Measurements from ENCODE around the gene DCUN1D4.

DCUN1D4 gene

DNA sequence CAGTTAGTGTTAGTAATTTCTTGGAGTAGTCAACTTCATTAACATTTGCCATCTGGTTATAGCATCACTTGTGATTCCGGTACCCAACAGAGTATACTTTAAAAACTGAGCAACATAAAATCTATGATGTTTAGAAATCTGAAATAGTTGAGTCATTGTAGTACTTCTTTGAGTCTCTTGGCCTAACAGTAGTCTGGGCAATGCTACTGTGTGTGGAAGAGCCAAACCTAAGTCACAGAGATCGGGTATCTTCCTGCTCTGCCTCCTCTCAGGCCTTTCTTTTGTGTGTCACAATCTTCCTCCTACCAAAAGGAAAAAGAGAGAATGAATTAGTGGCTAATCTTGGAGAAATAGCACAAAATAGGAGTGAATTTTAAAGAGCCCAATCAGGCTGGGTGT lies 25.5 kb downstream of the DCUN1D4 start:
- Histone ChIP-seq H3K4me3 (ENCODE audit: low read length in 2 of 2) (no peak overlapping the region), H3K36me3 (ENCODE audit: control insufficient read depth in 2 of 2, insufficient read depth in 2 of 2, low read length in 2 of 2) (peaks cover 35 to 41% of the 10 kb centered on the region in 2 donors), H3K27ac (ENCODE audit: low read depth in 2 of 2, low read length in 2 of 2) (no peak overlapping the region), H3K9me3 (ENCODE audit: control insufficient read depth in 2 of 2, low read length in 2 of 2) (no peaks in the 10 kb centered on the region), H3K9ac (ENCODE audit: low read depth in 1 of 2, low read length in 2 of 2) (no peak overlapping the region), H3K4me1 (ENCODE audit: control insufficient read depth in 2 of 2, insufficient read depth in 2 of 2, low read length in 2 of 2) (peaks cover 0 to 3% of the 10 kb centered on the region in 2 donors), H3K27me3 (ENCODE audit: control insufficient read depth in 2 of 2, insufficient read depth in 2 of 2, low read length in 2 of 2) (no peaks in the 10 kb centered on the region)

- Histone ChIP-seq H3K27ac (ENCODE audit: low read depth in 2 of 2, low read length in 2 of 2) (no peak overlapping the region), H3K36me3 (ENCODE audit: control insufficient read depth in 2 of 2, insufficient read depth in 2 of 2, low read length in 2 of 2) (peaks cover 35 to 50% of the 10 kb centered on the region in 2 donors), H3K4me3 (ENCODE audit: low read length in 2 of 2) (no peak overlapping the region), H3K4me1 (ENCODE audit: control insufficient read depth in 2 of 2, insufficient read depth in 2 of 2, low read length in 2 of 2) (peaks cover 0 to 3% of the 10 kb centered on the region in 2 donors), H3K9ac (ENCODE audit: low read depth in 1 of 2, low read length in 2 of 2) (no peak overlapping the region), H3K27me3 (ENCODE audit: control insufficient read depth in 2 of 2, insufficient read depth in 2 of 2, low read length in 2 of 2) (no peaks in the 10 kb centered on the region), H3K9me3 (ENCODE audit: control insufficient read depth in 2 of 2, low read length in 2 of 2) (no peaks in the 10 kb centered on the region)
Observed at GRCh38 chr4:51870441-51871188, 27.7 kb downstream of the DCUN1D4 start.

DNA sequence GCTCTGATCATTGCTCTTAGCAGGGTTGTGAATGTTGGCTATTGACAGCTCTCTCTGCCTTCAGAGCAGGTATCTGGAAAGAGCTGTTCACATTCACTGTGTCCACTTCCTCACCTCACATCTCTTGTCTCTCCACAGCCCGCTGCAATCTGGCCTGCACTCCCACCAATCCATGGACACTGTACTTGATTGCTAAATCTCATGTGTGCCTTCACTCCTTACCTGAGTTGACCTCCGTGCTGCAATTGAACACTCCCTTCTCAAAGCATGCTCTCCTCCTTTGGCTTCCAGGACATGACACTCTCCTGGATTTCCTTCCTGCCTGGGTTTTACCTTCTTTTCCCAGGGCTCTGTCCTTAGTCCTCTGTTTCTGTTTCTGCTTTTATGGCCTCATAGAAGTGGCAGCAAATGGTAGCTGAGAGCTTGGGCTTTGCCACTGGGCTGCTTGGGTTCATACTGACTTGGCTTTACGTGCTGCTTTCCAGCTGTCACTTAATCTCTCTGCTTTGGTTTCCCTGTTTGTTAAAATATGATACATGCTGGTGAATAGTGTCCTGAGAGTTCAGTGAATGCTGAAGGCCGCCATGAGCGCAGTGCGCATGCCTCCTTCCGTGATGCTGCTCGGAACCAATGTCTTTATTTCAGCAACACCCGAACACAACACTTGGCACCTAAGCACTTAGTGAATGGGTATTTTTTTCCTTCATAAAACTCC lies 29.5 kb downstream of the DCUN1D4 start:
- H3K9me3 ChIP-seq (ENCODE audit: control insufficient read depth in 2 of 2, low read length in 2 of 2), result no peaks in the 10 kb centered on the region
- H3K4me1 ChIP-seq (ENCODE audit: control insufficient read depth in 2 of 2, insufficient read depth in 2 of 2, low read length in 2 of 2), result no peaks in the 10 kb centered on the region
- H3K27me3 ChIP-seq (ENCODE audit: control insufficient read depth in 2 of 2, insufficient read depth in 2 of 2, low read length in 2 of 2), result no peaks in the 10 kb centered on the region
- H3K4me3 ChIP-seq (ENCODE audit: low read length in 2 of 2), result no peak overlapping the region
- H3K9ac ChIP-seq (ENCODE audit: low read depth in 1 of 2, low read length in 2 of 2), result no peak overlapping the region
- H3K36me3 ChIP-seq (ENCODE audit: control insufficient read depth in 2 of 2, insufficient read depth in 2 of 2, low read length in 2 of 2), result peaks cover 28 to 38% of the 10 kb centered on the region in 2 donors
- no peak overlapping the region for H3K27ac ChIP-seq (ENCODE audit: low read depth in 2 of 2, low read length in 2 of 2)

- H3K9ac ChIP-seq (ENCODE audit: low read depth in 1 of 2, low read length in 2 of 2), result no peak overlapping the region
- no peak overlapping the region for H3K4me3 ChIP-seq (ENCODE audit: low read length in 2 of 2)
- no peaks in the 10 kb centered on the region for H3K4me1 ChIP-seq (ENCODE audit: control insufficient read depth in 2 of 2, insufficient read depth in 2 of 2, low read length in 2 of 2)
- peaks cover 28 to 31% of the 10 kb centered on the region in 2 donors for H3K36me3 ChIP-seq (ENCODE audit: control insufficient read depth in 2 of 2, insufficient read depth in 2 of 2, low read length in 2 of 2)
- no peaks in the 10 kb centered on the region for H3K9me3 ChIP-seq (ENCODE audit: control insufficient read depth in 2 of 2, low read length in 2 of 2)
- no peak overlapping the region for H3K27ac ChIP-seq (ENCODE audit: low read depth in 2 of 2, low read length in 2 of 2)
- no peaks in the 10 kb centered on the region for H3K27me3 ChIP-seq (ENCODE audit: control insufficient read depth in 2 of 2, insufficient read depth in 2 of 2, low read length in 2 of 2)
Observed at GRCh38 chr4:51874551-51874950, 31.6 kb downstream of the DCUN1D4 start.

- H3K27ac ChIP-seq (ENCODE audit: low read depth in 2 of 2, low read length in 2 of 2), result no peak overlapping the region
- no peak overlapping the region for H3K9ac ChIP-seq (ENCODE audit: low read depth in 1 of 2, low read length in 2 of 2)
- H3K36me3 ChIP-seq (ENCODE audit: control insufficient read depth in 2 of 2, insufficient read depth in 2 of 2, low read length in 2 of 2), result peaks cover 19 to 24% of the 10 kb centered on the region in 2 donors
- no peak overlapping the region for H3K4me3 ChIP-seq (ENCODE audit: low read length in 2 of 2)
- no peaks in the 10 kb centered on the region for H3K27me3 ChIP-seq (ENCODE audit: control insufficient read depth in 2 of 2, insufficient read depth in 2 of 2, low read length in 2 of 2)
- no peaks in the 10 kb centered on the region for H3K4me1 ChIP-seq (ENCODE audit: control insufficient read depth in 2 of 2, insufficient read depth in 2 of 2, low read length in 2 of 2)
- H3K9me3 ChIP-seq (ENCODE audit: control insufficient read depth in 2 of 2, low read length in 2 of 2), result no peaks in the 10 kb centered on the region
Observed at GRCh38 chr4:51878431-51878830, 35.5 kb downstream of the DCUN1D4 start.

DNA sequence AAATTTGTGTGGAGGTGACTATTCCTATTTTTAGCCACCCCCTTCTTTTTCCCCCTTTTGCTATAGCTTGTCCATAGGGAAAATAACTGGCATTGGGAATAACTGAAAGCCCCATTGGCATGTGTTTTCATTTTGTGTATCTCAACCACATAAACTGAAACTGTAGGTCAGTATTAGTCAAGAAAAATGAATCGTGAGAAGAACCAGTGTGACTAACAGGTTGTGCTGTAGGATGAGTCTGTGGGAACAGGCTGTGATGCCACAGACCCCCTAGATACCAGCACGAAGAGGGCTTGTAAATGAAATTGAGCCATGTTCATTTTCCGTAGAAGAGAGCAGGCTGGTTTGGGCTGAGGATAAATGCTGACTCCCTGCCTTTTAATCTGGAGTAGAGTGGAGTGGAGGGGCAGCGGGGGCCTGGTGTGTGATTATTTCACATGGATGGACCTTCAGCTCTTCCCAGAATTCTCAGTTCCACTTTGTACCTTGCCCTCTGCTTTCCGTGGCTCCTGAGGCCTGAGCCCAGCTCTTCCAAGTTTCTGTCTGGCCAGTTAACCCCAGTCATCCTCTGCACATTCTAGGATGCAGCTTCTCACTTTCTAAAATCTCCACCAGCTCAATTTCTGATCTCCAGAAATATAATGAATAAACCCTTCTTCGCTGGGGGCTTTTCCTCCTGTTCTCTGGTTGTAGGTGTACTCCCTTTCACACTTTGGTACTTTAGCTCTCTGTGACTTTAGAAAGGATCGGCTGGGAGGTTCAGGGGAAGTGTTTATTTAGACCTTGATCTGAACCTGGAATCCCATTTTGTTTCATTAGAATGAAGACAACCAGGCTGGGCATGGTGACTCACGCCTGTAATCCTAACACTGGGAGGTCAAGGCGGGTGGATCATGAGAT lies 37.3 kb downstream of the DCUN1D4 start:
- H3K27me3 ChIP-seq (ENCODE audit: control insufficient read depth in 2 of 2, insufficient read depth in 2 of 2, low read length in 2 of 2), result no peaks in the 10 kb centered on the region
- H3K4me3 ChIP-seq (ENCODE audit: low read length in 2 of 2), result no peak overlapping the region
- no peaks in the 10 kb centered on the region for H3K4me1 ChIP-seq (ENCODE audit: control insufficient read depth in 2 of 2, insufficient read depth in 2 of 2, low read length in 2 of 2)
- H3K27ac ChIP-seq (ENCODE audit: low read depth in 2 of 2, low read length in 2 of 2), result no peak overlapping the region
- H3K36me3 ChIP-seq (ENCODE audit: control insufficient read depth in 2 of 2, insufficient read depth in 2 of 2, low read length in 2 of 2), result peaks cover 9 to 16% of the 10 kb centered on the region in 2 donors
- no peaks in the 10 kb centered on the region for H3K9me3 ChIP-seq (ENCODE audit: control insufficient read depth in 2 of 2, low read length in 2 of 2)
- H3K9ac ChIP-seq (ENCODE audit: low read depth in 1 of 2, low read length in 2 of 2), result no peak overlapping the region

DNA sequence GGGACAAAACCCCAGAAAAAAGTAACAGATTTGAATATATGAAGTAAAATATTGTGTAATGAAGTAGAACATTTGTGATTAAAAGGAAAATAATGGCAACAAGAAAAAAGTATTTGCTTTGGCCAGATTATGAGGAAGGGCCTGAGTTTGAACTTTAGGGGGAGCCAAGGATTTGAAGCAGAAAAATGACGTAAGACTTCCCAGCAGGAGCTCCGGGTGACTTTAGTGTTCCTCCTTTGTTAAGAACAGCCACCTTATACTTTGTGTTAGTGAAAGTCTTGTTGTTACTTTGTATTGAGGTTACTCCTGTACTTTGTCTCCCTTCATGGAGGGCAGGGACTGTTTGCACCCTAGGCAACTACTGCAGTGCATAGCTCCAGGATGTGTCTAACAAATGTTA lies 41.1 kb downstream of the DCUN1D4 start:
- H3K36me3 ChIP-seq (ENCODE audit: control insufficient read depth in 2 of 2, insufficient read depth in 2 of 2, low read length in 2 of 2), result peaks cover 15 to 18% of the 10 kb centered on the region in 2 donors
- no peaks in the 10 kb centered on the region for H3K27me3 ChIP-seq (ENCODE audit: control insufficient read depth in 2 of 2, insufficient read depth in 2 of 2, low read length in 2 of 2)
- H3K27ac ChIP-seq (ENCODE audit: low read depth in 2 of 2, low read length in 2 of 2), result no peak overlapping the region
- H3K9me3 ChIP-seq (ENCODE audit: control insufficient read depth in 2 of 2, low read length in 2 of 2), result no peaks in the 10 kb centered on the region
- no peaks in the 10 kb centered on the region for H3K4me1 ChIP-seq (ENCODE audit: control insufficient read depth in 2 of 2, insufficient read depth in 2 of 2, low read length in 2 of 2)
- H3K4me3 ChIP-seq (ENCODE audit: low read length in 2 of 2), result no peak overlapping the region
- no peak overlapping the region for H3K9ac ChIP-seq (ENCODE audit: low read depth in 1 of 2, low read length in 2 of 2)

DNA sequence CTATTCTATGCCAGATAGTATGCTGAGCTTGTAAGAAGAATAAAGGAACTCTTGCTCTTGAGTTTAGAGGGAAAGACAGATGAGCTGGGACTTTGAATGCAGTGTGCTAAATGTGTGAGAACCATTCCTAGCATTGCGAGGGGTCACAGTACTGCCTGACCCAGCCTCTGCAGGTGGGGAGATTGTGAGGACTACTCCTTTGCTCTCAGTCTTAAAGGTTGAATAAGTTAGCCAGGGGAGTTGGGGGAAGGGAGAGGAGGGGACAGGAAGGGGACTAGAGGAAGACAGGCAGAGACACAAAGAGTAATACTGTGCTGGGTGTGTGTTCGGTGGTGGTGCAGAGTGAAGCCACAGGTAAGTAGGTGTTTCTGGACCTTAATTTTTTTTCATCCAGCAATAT lies 41.7 kb downstream of the DCUN1D4 start:
- no peaks in the 10 kb centered on the region for H3K27me3 ChIP-seq (ENCODE audit: control insufficient read depth in 2 of 2, insufficient read depth in 2 of 2, low read length in 2 of 2)
- H3K36me3 ChIP-seq (ENCODE audit: control insufficient read depth in 2 of 2, insufficient read depth in 2 of 2, low read length in 2 of 2), result peaks cover 18% of the 10 kb centered on the region in 2 donors
- H3K27ac ChIP-seq (ENCODE audit: low read depth in 2 of 2, low read length in 2 of 2), result no peak overlapping the region
- no peak overlapping the region for H3K9ac ChIP-seq (ENCODE audit: low read depth in 1 of 2, low read length in 2 of 2)
- H3K4me3 ChIP-seq (ENCODE audit: low read length in 2 of 2), result no peak overlapping the region
- no peaks in the 10 kb centered on the region for H3K9me3 ChIP-seq (ENCODE audit: control insufficient read depth in 2 of 2, low read length in 2 of 2)
- H3K4me1 ChIP-seq (ENCODE audit: control insufficient read depth in 2 of 2, insufficient read depth in 2 of 2, low read length in 2 of 2), result no peaks in the 10 kb centered on the region

GRCh38 chr4:51885363-51885762 lies 42.4 kb downstream of the DCUN1D4 start:
- Histone ChIP-seq H3K27me3 (ENCODE audit: control insufficient read depth in 2 of 2, insufficient read depth in 2 of 2, low read length in 2 of 2) (no peaks in the 10 kb centered on the region), H3K4me3 (ENCODE audit: low read length in 2 of 2) (no peak overlapping the region), H3K4me1 (ENCODE audit: control insufficient read depth in 2 of 2, insufficient read depth in 2 of 2, low read length in 2 of 2) (no peaks in the 10 kb centered on the region), H3K9me3 (ENCODE audit: control insufficient read depth in 2 of 2, low read length in 2 of 2) (no peaks in the 10 kb centered on the region), H3K27ac (ENCODE audit: low read depth in 2 of 2, low read length in 2 of 2) (no peak overlapping the region), H3K9ac (ENCODE audit: low read depth in 1 of 2, low read length in 2 of 2) (no peak overlapping the region), H3K36me3 (ENCODE audit: control insufficient read depth in 2 of 2, insufficient read depth in 2 of 2, low read length in 2 of 2) (peaks cover 16 to 18% of the 10 kb centered on the region in 2 donors)

GRCh38 chr4:51890760-51891159 lies 47.8 kb downstream of the DCUN1D4 start:
- H3K4me1 ChIP-seq (ENCODE audit: control insufficient read depth in 2 of 2, insufficient read depth in 2 of 2, low read length in 2 of 2), result no peaks in the 10 kb centered on the region
- no peak overlapping the region for H3K4me3 ChIP-seq (ENCODE audit: low read length in 2 of 2)
- no peak overlapping the region for H3K27ac ChIP-seq (ENCODE audit: low read depth in 2 of 2, low read length in 2 of 2)
- no peaks in the 10 kb centered on the region for H3K9me3 ChIP-seq (ENCODE audit: control insufficient read depth in 2 of 2, low read length in 2 of 2)
- peaks cover 17 to 20% of the 10 kb centered on the region in 2 donors for H3K36me3 ChIP-seq (ENCODE audit: control insufficient read depth in 2 of 2, insufficient read depth in 2 of 2, low read length in 2 of 2)
- no peaks in the 10 kb centered on the region for H3K27me3 ChIP-seq (ENCODE audit: control insufficient read depth in 2 of 2, insufficient read depth in 2 of 2, low read length in 2 of 2)
- H3K9ac ChIP-seq (ENCODE audit: low read depth in 1 of 2, low read length in 2 of 2), result no peak overlapping the region
